ENCODE data around the gene C6orf15.

The C6orf15 gene

DNA sequence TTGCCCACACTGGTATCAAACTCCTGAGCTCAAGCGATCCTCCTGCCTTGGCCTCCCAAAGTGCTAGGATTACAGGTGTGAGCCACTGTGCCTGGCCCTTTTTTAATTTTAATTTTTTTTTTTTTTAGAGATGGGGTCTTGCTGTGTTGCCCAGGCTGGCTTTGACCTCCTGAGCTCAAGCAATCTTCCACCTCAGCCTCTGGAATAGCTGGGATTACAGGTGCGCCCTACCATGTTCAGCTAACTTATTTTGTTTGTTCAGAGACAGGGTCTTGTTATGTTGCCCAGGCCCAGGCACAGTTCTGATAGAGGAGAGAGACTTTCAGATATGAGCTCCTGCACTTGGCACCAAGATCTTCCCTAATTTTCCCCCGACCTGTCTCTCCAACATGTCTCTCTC is 18.4 kb upstream of the C6orf15 start:
- DNase-seq (ENCODE audit: low read depth in 2 of 2): no peak

DNA sequence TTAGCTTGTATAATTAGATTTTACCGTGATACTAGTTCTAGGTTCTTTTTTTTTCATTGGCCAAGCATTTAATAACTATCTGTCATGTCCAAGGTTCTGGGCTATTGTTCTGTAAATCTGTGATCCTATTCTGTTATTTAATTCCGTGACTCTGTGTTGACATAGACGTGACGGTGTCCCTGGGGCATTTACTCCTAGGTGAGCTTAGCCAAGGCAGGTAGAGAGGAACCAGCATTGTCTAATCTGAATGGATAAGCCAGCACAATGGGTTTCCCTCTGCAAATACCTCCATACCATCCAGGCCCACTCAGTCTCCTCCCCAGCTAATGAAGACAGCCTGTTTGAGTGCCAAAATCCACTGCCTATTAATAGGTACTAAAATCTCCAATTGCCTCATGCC is 16.8 kb upstream of the C6orf15 start:
- DNase-seq (ENCODE audit: low read depth in 2 of 2): no peak

DNA sequence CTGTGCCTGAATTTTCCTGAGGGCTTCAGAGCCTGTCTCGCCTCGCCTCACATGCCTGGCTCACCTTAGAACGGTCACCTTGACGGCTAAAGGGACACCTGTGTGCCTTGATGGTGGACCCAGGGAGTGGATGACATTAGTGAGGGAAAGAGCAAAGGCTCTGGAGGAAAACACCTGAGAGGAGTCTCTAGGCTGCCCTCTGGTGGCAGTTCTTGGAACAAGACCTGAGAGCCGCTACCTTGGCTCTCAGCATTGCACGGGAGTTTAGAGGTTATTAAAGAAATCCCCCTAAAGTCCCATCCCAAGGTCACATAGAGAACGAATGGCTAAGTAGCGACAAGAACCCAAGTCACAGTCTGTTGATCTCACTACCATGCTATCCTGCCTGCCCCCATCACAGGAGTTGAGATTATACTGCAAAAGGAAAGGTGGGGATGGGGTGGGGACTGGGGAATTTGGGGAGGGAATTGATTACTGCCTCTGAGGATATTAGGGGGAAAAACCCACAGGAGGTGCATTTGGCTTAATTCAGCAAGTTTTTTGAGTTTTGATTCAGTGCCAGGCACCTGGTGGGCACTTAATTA is 15.8 kb upstream of the C6orf15 start:
- peak; percentile 65 to 71 for DNase-seq (ENCODE audit: low read depth in 2 of 2)

DNA sequence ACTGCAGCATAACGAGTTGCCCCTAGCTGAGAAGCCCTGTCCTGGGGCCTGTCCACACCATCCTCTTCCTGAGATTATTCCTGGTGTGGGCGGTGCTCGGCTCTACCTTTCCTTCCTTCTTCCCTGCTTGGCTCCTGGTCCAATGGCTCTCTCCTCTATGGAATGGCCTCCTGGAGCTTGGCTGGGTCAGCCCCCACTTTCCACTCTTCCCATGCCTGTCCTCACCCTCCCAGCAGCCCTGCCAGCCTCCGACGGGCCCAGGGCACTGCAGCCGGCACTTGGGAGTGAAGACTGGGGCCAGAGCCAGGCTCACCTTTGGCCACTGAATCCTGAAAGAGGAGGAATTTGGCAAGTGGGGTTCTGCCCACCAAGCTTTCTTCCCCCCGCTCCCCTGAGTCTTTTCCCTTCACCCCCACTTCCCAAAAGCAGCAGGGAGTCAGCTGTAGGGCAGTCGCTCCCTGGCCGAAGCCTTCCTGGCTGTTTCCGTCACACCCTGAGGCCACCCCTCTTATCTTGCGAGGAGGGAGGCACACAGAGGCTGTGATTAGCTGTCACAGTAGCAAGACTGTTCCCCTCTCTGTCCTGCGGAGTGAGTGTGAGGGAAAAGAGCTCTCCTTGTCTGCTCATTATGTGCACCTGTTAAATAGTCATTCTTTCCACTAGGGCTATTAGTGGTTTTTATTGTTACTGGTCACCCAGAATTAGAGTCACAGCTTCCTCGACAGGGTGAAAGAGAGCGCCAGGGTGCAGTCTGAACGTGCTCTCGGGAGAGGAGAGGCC is 14.2 kb upstream of the C6orf15 start:
- DNase-seq (ENCODE audit: low read depth in 2 of 2): no peak

DNA sequence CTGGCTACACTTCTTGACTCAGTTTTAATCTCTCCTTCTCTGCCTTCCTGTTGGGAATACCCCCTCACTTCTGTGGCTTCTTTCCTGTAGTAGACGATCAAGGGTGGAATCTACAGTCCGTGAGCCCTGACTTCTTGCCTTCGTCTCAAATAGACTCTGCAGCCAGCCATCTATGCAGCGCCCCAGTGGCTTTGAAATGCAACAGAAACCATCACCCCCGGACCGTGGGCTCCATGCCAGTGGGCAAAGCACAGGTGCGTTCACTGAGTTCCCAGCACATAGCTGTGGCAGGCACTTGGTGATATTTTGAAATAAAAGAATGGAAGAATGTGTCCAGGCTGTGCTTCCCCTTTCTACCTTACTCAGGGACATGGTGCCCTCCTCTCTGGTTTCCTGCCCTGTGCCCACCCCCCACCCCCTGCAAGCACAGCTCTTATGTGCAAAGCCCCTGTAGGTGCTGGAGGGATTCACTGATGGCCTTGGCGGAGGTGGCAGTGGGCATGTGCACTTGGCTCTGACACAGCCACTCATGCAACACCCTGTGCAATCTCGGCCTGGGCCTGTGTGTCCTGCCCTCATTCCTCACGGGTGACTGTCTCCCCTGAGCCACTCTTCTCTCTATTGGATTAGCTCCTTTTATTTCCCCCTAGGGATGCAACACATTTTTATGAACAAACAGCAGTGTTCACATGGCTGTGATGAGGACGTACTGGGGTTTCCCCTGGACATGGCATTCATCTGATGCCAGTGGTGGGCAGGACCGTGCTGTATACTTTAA is 13.4 kb upstream of the C6orf15 start:
- no peak for DNase-seq (ENCODE audit: low read depth in 2 of 2)

DNA sequence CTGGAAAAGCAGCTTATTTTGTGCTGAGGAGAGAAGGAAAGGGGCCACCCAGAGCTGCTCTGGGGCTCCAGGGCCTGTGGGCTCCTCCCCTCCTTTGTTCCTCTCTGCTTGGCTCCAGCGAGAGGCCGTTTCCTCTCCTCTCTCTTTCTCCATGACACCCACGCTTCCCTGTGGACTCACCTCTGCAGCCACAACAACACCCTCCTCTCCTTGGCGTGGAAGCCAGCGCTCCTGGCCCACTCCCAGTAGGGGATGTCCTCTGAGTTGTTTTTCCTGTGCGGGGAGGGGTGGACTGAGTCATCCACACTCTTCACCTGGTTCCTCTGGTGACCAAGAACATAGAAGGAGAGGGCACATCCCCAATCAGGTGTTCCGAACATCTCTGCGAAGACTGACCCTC is 12.8 kb upstream of the C6orf15 start:
- no peak for DNase-seq (ENCODE audit: low read depth in 2 of 2)

DNA sequence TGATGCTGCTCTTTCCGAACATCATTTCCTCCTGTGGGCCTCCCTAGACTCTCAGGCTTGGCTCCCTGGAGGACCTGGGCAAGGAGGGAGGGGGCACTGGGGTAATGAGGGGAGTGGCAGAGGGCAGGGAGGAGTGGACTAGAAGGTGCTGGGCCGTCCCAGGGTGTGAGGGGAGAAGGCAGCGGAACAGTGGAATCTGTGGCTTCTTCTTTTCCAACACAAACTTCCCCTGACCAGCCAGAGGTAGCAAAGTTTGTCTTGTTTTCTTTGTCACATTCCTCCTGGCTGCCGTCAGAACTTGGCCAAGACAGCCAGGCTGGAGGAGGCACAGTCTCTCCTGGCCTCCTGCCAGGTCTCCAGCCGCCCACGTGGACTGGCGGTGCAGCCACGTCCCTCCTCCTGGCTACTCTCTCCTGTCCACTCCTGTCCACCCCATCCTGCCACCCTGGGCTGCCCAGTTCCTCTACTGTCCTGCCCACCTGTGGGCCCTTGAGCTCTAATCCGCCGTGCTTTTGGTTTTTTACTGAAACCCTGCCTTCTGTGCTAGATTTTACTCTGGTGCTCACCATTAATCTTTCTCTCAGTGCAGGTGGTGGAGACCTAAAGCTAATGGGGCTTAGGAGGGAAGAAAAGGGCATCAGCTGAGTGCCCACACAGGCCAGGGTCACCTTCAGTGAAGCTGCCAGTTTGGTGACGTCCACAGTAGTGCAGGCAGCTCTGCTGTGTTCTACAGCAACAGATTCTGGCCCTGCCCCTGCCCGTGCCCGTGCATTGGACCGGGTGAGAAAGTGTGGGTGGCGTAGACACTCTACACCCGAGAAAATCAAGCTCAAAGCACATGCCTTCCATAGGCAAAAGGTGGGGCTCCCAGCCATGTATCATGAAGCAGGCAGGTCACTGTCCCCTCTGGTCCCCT is 10.7 kb upstream of the C6orf15 start:
- no peak for DNase-seq (ENCODE audit: low read depth in 2 of 2)

DNA sequence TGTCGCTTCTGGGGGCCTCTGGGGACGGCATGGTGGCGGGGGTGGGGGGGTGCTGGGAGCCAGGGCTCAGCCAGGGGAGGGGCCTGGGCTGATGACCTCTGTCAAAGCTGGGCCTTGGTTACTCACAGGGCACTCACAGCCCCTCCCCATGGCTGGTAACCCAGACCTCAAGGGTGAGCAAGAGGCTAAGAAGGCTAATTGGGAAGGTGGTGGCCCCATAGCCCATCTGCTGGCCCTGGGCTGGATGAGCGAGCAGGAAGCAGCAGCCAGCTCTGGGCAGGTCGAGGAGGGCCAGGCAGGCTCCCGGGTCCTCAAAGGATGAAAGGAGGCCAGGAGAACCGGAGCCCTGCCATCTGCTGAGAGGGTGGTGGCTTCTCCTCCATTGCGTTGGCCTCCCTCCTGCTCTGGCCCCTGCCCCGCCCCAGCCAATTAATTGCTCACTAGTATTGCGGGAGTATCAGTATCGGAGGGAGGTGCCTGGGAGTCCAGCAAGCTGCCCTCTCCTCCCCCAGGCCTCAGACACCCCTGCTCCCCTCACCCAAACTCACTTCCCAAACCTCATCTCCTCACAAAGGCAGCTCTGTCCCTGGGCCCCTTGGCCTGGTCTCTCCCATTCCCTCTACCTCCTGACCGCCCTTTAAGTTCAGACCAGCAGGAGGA is 8.9 kb upstream of the C6orf15 start:
- DNase-seq (ENCODE audit: low read depth in 2 of 2): no peak

DNA sequence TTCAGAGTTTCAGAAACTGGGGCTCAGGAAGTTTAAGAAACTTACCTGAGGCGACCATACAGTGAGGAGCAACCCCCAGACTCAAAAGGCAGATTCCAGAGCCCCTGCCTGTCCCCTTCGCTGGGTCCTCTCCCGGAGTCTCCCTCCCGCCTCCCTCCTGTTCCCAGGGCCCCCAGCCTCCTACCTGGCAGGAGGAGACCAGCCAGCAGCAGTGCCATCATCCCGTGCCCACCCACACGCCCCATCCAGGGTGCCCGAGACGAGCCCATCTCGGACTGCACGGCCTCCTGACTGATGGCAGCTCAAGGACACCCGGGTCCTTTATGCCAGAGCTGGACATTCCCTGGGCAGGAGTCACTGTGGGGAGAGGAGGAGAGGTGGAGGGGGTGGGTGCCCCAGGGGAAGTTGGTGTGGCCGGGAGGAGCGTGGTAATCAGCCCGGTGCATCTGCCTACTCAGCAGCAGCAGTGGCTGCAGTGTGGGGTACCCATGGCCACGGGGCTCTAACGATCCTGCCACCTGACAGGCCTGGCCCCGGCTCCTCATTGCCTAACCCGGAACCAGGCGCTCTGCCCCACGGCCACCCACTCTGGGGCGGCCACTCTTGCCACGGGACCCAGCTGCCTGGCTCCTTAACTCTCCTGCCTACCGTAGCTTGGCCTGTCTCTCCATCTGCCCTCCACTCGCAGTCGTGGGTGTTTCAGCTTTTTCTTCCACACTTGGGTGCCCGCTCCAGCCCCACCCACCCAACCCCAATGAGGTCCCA is 8.0 kb upstream of the C6orf15 start, which contains the start of gene CDSN:
Gene CDSN (minus strand): TSS at position 296 of the 765 bp plus-strand sequence. CDS start 27 bp downstream, at position 269.
- DNase-seq (ENCODE audit: low read depth in 2 of 2): no peak

DNA sequence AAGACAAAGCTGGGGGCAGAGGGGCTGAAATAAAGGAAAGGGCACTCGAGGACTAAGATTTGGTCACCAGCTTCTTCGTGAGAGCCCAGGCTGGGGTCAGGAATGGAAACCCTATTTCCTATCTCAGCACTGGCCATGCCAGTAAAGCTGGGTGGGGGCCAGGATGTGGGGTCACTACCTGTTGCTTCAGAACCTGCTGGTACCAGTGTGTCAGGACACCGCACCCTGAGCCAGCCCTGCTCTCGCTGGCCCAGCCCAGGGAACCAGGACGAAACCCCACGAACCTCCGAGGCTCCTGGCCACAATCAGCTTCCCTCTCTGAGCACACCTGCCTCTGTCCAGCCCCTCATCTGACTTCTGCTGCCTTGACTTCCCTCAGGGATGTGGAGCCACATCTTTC is 5.8 kb upstream of the C6orf15 start:
- DNase-seq (ENCODE audit: low read depth in 2 of 2): no peak

DNA sequence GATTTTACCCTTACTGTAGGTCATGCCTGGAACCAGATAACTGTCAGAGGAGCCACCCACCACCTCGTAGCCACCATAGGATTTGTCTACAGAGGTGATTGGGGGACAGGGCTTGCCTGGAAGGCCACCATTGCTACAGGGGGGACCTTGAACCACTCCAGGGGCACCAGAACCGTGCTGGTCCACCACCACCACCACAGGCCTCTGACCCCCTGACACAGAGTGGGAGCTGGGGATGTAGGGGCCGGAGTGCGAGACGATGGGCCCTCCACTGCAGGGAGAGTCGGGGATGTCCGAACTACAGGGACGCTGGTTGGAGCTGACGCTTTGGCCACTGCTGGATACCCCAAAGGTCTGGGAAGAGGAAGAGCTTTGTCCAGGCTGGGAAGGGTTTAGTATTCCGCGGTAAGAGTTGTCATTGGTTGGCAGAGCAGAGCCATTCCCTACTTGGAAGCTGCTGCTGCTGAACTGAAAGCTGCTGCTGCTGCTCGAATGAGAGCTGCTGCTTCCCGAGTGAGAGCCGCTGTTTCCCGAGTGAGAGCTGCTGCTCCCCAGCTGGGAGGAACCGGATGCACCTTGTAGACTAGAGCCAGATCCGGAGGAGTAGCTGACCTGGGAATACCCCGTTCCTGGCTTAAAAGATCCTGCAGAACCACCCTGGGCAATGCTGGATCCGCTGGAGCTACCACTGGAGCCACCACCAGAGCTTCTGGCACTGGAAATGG is 4.4 kb upstream of the C6orf15 start:
- no peak for DNase-seq (ENCODE audit: low read depth in 2 of 2)

DNA sequence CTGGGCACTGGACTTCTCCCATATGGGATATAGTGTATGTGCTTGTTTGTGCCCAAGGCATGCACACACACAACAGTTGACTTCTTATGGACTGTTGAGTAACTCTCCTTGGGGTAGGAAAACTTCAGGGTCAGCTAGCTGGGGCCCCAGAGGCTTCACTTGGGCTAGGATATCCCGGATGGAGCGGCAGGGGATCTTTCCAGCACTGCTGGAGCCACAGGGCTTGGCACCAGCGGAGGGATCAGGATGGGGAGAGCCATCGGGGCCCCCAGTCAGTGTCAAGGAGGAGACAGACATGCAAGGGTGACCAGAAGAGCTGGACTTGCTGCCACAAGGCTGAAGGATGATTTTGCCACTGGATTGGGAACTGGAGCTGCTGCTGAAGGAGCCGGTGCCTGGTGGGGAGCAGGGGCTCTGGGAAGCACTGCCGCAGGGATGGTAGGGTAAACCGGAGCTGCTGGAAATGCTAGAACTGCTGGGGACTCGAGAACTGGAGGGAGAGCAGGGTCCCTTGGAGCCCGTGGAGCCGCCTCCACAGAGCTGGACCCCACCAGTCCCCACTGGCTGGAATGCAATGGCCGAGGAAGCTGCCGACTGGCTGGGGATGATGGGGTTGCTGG is 3.7 kb upstream of the C6orf15 start:
- no peak for DNase-seq (ENCODE audit: low read depth in 2 of 2)

DNA sequence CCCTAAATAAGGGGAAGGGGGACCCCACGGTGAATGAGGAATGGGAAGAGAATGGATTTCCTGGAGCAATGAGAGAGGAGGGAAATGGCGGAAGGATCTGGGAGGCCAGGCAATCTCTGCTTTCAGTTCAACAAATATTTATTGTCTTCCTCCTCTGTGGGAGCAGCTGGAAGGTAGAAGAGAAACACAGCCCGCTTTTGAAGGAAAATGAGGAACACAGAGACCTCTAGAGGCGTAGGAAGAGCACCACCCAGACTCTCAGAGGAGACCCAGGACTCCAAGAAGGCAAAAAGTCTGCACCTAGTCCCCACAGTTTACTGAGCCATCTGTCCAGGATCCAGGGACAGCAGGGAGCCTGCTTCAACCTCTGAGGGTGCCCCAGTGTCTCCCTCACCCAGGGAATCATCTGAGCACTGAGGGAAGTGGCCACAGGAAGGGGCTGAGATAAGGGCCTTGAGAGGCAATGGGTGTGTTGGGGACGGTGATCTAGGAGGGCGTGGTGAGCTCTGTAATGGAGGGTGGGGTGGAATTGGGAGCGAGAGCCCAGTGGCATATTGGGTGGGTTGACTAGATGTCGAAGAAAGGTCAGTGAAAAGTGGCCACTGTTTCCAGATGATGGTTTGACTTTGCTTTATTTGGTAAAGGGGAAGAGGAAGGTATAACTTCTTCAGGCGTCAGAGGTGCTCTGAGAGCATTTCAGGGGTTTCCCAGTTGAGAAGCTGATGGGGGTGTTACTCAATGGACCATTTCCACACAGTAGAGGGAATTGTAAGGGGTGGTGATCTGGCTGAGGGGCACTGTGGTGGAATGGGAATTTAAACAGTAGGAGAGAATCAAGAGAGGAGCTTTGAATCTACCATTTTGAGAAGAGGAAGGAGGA is 2.8 kb upstream of the C6orf15 start:
- no peak for DNase-seq (ENCODE audit: low read depth in 2 of 2)

DNA sequence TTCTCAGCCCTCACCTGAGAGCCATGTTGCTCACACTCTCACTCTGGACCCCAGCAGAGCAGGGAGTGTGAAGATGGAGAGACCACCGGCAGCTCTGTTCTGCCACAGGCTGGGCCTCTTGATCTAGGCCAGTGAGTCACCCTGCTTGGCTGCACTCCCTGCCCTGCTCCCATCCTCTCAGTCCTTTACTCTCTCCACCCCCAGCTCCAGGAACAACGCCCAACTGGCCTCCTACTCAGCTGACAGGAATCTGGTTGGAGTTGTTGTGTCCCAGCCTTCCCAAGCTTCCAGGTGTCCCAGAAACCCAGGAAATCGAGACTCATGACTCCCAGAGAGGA is 2.1 kb upstream of the C6orf15 start, which contains the start of gene PSORS1C1:
Gene PSORS1C1 (plus strand): TSS at position 260 of the 338 bp plus-strand sequence. CDS start 14,833 bp downstream, outside the sequence.
- no peak for DNase-seq (ENCODE audit: low read depth in 2 of 2)

DNA sequence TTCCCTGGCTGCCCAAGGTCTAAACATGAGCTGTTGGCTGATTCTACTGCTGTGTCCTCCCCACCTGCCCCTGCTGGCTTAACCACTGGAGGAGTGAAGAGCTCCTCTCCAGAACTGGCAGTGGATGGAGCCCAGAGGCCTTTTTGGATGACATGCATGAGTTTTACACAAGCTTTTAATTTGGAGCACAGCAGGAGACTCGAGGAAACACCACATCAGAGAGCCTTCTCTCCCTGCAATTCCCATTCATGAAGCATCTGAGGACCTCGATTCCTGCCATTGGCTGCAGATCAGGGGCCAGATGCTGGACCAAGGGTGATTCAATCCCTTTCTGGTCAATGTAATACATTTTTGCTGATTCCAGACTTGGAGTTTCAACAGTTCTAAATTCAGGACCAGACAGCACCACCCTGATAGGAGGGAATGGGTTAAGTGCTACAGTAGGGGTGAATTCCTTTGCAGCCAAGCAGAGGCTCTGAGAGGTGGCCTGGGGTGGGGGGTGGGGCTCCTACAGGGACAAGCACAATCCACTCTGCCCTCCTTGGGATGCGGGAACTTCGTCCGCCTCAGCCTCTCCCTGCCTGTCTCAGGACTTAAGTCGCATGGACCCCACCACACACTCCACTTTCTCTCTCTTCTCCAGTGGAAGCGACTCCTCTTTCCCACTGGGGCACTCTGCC is 1.6 kb upstream of the C6orf15 start:
- DNase-seq (ENCODE audit: low read depth in 2 of 2): no peak

DNA sequence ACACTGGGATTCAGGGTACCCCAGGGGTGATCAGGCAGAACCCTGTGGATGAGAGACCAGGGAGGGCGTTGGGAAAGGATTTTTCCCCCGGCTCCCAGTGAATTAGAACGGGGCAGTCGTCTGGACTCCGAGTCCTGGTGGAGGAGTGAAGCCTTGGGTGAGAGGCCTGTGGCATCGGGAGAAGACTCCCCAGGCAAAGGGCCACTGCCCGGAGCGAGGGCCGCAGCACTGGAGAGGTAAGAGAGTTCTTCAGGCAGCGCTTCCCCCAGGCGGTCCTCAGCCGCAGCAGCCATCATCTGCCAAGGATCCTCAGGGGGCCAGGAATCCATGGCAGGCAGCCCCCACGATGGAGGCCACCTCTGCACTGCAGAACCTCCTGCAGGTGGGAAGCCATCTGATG is 663 bp downstream of the C6orf15 start:
- no peak for DNase-seq (ENCODE audit: low read depth in 2 of 2)

DNA sequence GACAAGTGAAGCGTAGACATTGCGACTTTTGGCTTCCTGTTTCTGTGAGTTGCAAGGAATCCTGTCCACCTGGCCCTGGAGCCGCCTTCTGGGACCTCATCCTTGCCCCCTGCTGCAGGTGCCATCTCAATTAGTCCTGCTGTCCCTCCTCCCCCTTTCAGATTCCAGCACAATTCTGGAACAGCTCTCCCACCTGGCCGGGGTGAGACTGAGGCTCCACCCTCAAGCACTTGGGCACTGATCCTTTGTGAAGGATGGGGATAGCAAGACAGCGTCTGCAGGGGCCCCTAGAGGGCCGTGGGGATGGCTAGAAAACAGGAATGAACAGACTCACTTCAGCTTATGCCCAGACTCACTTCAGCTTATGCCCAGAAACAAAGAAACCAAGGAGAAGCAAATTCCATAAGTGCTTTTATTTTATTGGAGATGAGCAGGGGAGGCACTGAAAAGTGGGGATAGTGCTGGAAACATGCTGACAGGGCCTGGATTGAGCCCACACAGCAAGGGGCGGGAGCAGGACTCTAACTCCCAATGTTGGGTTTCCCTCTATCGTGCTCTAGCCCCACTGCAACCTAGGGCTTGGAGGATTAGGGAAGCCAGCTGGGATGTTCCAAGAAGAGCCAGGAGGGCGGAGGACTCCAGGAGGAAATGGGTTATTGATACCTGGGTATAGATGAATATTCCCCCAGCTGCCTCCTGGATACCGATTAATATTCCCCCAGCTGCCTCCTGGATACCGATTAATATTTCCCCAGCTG is 1.4 kb downstream of the C6orf15 start:
- no peak for DNase-seq (ENCODE audit: low read depth in 2 of 2)

Data from stimulated activated CD4-positive, alpha-beta T cell treated with anti-CD3 and anti-CD28 coated beads, Interleukin-4, amount 100 ng/mL, for 48 hours (primary cell).